DOHH2 (cell line): ENCODE measurements around the gene ANKS1B.

ENCODE experiments used
- EZH2phosphoT487 ChIP-seq: fragments of 200-600 bp; sonication (generic); IDR thresholded peaks from 2 replicates; pipeline ENCODE4 v1.6.1; 2017; ENCODE audit warnings: borderline replicate concordance, mild to moderate bottlenecking, antibody characterized with exemption, low read length, moderate library complexity, mixed read lengths
- TF ChIP-seq, protein P1 (sequence below): fragments of 200-600 bp; sonication (generic); IDR thresholded peaks from one replicate; pipeline ENCODE4 v1.5.1; 2014; ENCODE audit warnings: antibody characterized with exemption, mild to moderate bottlenecking, low read depth, low read length; ENCODE audit not compliant: poor library complexity, severe bottlenecking

- TF ChIP-seq, protein P1, sequence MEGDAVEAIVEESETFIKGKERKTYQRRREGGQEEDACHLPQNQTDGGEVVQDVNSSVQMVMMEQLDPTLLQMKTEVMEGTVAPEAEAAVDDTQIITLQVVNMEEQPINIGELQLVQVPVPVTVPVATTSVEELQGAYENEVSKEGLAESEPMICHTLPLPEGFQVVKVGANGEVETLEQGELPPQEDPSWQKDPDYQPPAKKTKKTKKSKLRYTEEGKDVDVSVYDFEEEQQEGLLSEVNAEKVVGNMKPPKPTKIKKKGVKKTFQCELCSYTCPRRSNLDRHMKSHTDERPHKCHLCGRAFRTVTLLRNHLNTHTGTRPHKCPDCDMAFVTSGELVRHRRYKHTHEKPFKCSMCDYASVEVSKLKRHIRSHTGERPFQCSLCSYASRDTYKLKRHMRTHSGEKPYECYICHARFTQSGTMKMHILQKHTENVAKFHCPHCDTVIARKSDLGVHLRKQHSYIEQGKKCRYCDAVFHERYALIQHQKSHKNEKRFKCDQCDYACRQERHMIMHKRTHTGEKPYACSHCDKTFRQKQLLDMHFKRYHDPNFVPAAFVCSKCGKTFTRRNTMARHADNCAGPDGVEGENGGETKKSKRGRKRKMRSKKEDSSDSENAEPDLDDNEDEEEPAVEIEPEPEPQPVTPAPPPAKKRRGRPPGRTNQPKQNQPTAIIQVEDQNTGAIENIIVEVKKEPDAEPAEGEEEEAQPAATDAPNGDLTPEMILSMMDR: no peak
- TF ChIP-seq EZH2phosphoT487: no peak
Measured at GRCh38 chr12:99277591-99278379, 707.0 kb downstream of the ANKS1B start.
